HG02623 (cell line): ENCODE measurements around the gene CHRNA1.
"Not testable (repeated sequence)": the region's sequence is repeated elsewhere in the genome, so short reads cannot be mapped to it uniquely, and the experiment has no call there.

Experiments used
- ATAC-seq: cut with Tn5 transposase; IDR thresholded peaks from one replicate; pipeline ENCODE4 v1.9.1; 2021; ENCODE audit warnings: moderate library complexity; ENCODE audit not compliant: unreplicated experiment

Gene CHRNA1

GRCh38 chr2:174719016-174719415 is 45.3 kb downstream of the CHRNA1 start:
- no peak for ATAC-seq

GRCh38 chr2:174718591-174718990 is 45.7 kb downstream of the CHRNA1 start:
- no peak for ATAC-seq

GRCh38 chr2:174717916-174718315 is 46.4 kb downstream of the CHRNA1 start:
- no peak for ATAC-seq

- ATAC-seq: no peak
These were observed 47.0 kb downstream of the CHRNA1 start for GRCh38 chr2:174717273-174717672.

- ATAC-seq: no peak
These were observed 47.5 kb downstream of the CHRNA1 start for GRCh38 chr2:174716785-174717184.

- no peak for ATAC-seq
These were observed 50.6 kb downstream of the CHRNA1 start for GRCh38 chr2:174713686-174714085.

GRCh38 chr2:174711206-174711605 is 53.1 kb downstream of the CHRNA1 start:
- ATAC-seq: no peak

GRCh38 chr2:174709416-174710004 is 54.8 kb downstream of the CHRNA1 start:
- not testable (repeated sequence) for ATAC-seq

GRCh38 chr2:174708713-174709112 is 55.6 kb downstream of the CHRNA1 start:
- no peak for ATAC-seq

- no peak for ATAC-seq
These were observed 59.0 kb downstream of the CHRNA1 start for GRCh38 chr2:174705321-174705720.

GRCh38 chr2:174704642-174705041 is 59.6 kb downstream of the CHRNA1 start:
- ATAC-seq: no peak

- no peak for ATAC-seq
These were observed 60.2 kb downstream of the CHRNA1 start for GRCh38 chr2:174704061-174704460.

- ATAC-seq: no peak
These were observed 60.8 kb downstream of the CHRNA1 start for GRCh38 chr2:174703430-174703829.

- ATAC-seq: no peak
These were observed 61.7 kb downstream of the CHRNA1 start for GRCh38 chr2:174702541-174702940.

GRCh38 chr2:174699993-174700766 is 64.1 kb downstream of the CHRNA1 start:
- no peak for ATAC-seq
